CD4-positive, alpha-beta memory T cell (primary cell): Measurements from ENCODE around the gene SHANK3. TPM values are rescaled to one million over a fixed set of nuclear protein-coding genes. Genes with fewer than 3 reads are reported as not detected.

Experiments used
- CTCF ChIA-PET: fragments of 350-600 bp; sonication (Branson Sonifier 250); formaldehyde crosslinking; loops from one replicate; lab custom pipeline; 2021; ENCODE audit warnings: inconsistent platforms; ENCODE audit not compliant: partially characterized antibody; lab: Charles Lee
- POLR2A ChIA-PET: fragments of 350-600 bp; sonication (Branson Sonifier 250); formaldehyde crosslinking; loops from one replicate; lab custom pipeline; 2021; ENCODE audit not compliant: partially characterized antibody; lab: Charles Lee
- DNase-seq, 5 donors: peaks; one replicate each; pipeline versions ENCODE4 v3.0.0 to v3.0.0-alpha.2; 2020 to 2022; ENCODE audit warnings: mixed read lengths in 1 of 5
- H3K27ac ChIP-seq: one replicate; pipeline ENCODE4 v1.7.0; 2013; ENCODE audit warnings: low read depth, low read length
- H3K27me3 ChIP-seq: 2 replicates; pipeline ENCODE4 v1.7.0; 2013; ENCODE audit warnings: mild to moderate bottlenecking, low read length, moderate library complexity; ENCODE audit not compliant: insufficient read depth
- H3K36me3 ChIP-seq: 2 replicates; pipeline ENCODE4 v1.7.0; 2013; ENCODE audit warnings: mild to moderate bottlenecking, low read length, moderate library complexity; ENCODE audit not compliant: insufficient read depth
- H3K4me1 ChIP-seq: 2 replicates; pipeline ENCODE4 v1.7.0; 2013; ENCODE audit warnings: mild to moderate bottlenecking, low read length, moderate library complexity; ENCODE audit not compliant: insufficient read depth
- H3K4me3 ChIP-seq, 2 donors: one replicate each; pipeline ENCODE4 v1.7.0; 2013; ENCODE audit warnings: low read length in 2 of 2, mild to moderate bottlenecking in 1 of 2
- H3K9me3 ChIP-seq, 2 donors: one replicate each; pipeline ENCODE4 v1.7.0; 2013; ENCODE audit warnings: low read length in 2 of 2, control low read depth in 1 of 2; ENCODE audit not compliant: control insufficient read depth in 1 of 2
- H3K27ac Mint-ChIP-seq, 7 donors: one replicate each; pipeline ENCODE4 v1.8.0; 2020 to 2021; ENCODE audit warnings: mixed read lengths in 7 of 7, mild to moderate bottlenecking in 6 of 7, inconsistent platforms in 3 of 7, moderate library complexity in 3 of 7
- H3K27me3 Mint-ChIP-seq, 2 donors: one replicate each; pipeline ENCODE4 v1.8.0; 2020 to 2021; ENCODE audit warnings: mixed read lengths in 2 of 2
- H3K36me3 Mint-ChIP-seq, 2 donors: one replicate each; pipeline ENCODE4 v1.8.0; 2020 to 2021; ENCODE audit warnings: mixed read lengths in 2 of 2, inconsistent platforms in 1 of 2, mild to moderate bottlenecking in 1 of 2
- H3K4me1 Mint-ChIP-seq, 4 donors: one replicate each; pipeline ENCODE4 v1.8.0; 2020 to 2021; ENCODE audit warnings: mixed read lengths in 4 of 4, mild to moderate bottlenecking in 1 of 4
- H3K4me3 Mint-ChIP-seq, 8 donors: one replicate each; pipeline ENCODE4 v1.8.0; 2020 to 2021; ENCODE audit warnings: mixed read lengths in 8 of 8, mild to moderate bottlenecking in 7 of 8, moderate library complexity in 6 of 8, inconsistent platforms in 3 of 8
- H3K9me3 Mint-ChIP-seq, 8 donors: one replicate each; pipeline ENCODE4 v1.8.0; 2020 to 2021; ENCODE audit warnings: mixed read lengths in 8 of 8, mild to moderate bottlenecking in 5 of 8, inconsistent platforms in 3 of 8, moderate library complexity in 1 of 8
- intact Hi-C: fragments of 100-400 bp; cut with micrococcal nuclease; formaldehyde crosslinking; loops from one replicate; pipeline ENCODE4 v1.15.1; 2023
- polyA plus RNA-seq, 2 donors: library from polyadenylated mRNA; unstranded; fragments of 300-500 nt; fragmentation: Illumina TruSeq; gene quantifications; one replicate each; pipeline ENCODE4 v1.2.3, GENCODE V29; 2021
- total RNA-seq, 2 experiments: library from RNA; stranded (reverse); gene quantifications; one replicate each; pipeline ENCODE4 v1.2.3, GENCODE V29; 2021

The SHANK3 gene
- total and polyA plus RNA-seq, 4 experiments from 2014 or later = not detected

- H3K27ac Mint-ChIP-seq = no peak overlapping the region
- ChIA-PET CTCF (no interaction called here), POLR2A (no interaction called here)
These were observed 2.1 kb upstream of the SHANK3 start for GRCh38 chr22:50670513-50670912.

GRCh38 chr22:50670914-50671538 is 1.6 kb upstream of the SHANK3 start:
- Mint-ChIP-seq H3K9me3 (no peaks in the 10 kb centered on the region), H3K4me1 (peaks cover 5 to 32% (median 13%) of the 10 kb centered on the region in 4 donors), H3K36me3 (no peaks in the 10 kb centered on the region), H3K27me3 (peaks cover 27 to 45% of the 10 kb centered on the region in 2 donors), H3K27ac (no peak overlapping the region), H3K4me3 (peak overlapping the region in 1 of 8 donors; percentile 47)
- H3K36me3 ChIP-seq = no peaks in the 10 kb centered on the region
- intact Hi-C loops = no loop called here
- DNase-seq = no peak
- H3K27ac ChIP-seq = no peak overlapping the region
- no peak overlapping the region for H3K4me3 ChIP-seq
- POLR2A ChIA-PET = no interaction called here
- no peaks in the 10 kb centered on the region for H3K9me3 ChIP-seq
- H3K27me3 ChIP-seq = peaks cover 31% of the 10 kb centered on the region
- peaks cover 17% of the 10 kb centered on the region for H3K4me1 ChIP-seq
- CTCF ChIA-PET = no interaction called here

More at GRCh38 chr22:50670513-50670912, 2.1 kb upstream of the SHANK3 start:
- Histone ChIP-seq H3K4me3 (no peak overlapping the region), H3K4me1 (peaks cover 17% of the 10 kb centered on the region), H3K27me3 (peaks cover 26% of the 10 kb centered on the region), H3K27ac (no peak overlapping the region), H3K36me3 (no peaks in the 10 kb centered on the region), H3K9me3 (no peaks in the 10 kb centered on the region)
- Mint-ChIP-seq H3K9me3 (no peaks in the 10 kb centered on the region), H3K36me3 (no peaks in the 10 kb centered on the region), H3K4me3 (peak overlapping the region in 2 of 8 donors; percentile 16 to 31), H3K27me3 (peaks cover 23 to 40% of the 10 kb centered on the region in 2 donors), H3K4me1 (peaks cover 5 to 27% (median 11%) of the 10 kb centered on the region in 4 donors)
- intact Hi-C loops = no loop called here
- no peak for DNase-seq

GRCh38 chr22:50671641-50672040 is 982 bp upstream of the SHANK3 start:
- H3K4me3 ChIP-seq = no peak overlapping the region
- H3K36me3 ChIP-seq = no peaks in the 10 kb centered on the region
- no peaks in the 10 kb centered on the region for H3K9me3 ChIP-seq
- Mint-ChIP-seq H3K9me3 (no peaks in the 10 kb centered on the region), H3K27ac (peak overlapping the region in 1 of 7 donors; percentile 50), H3K4me3 (peak overlapping the region in 2 of 8 donors; percentile 47 to 48), H3K4me1 (peaks cover 5 to 32% (median 13%) of the 10 kb centered on the region in 4 donors), H3K27me3 (peaks cover 27 to 43% of the 10 kb centered on the region in 2 donors), H3K36me3 (no peaks in the 10 kb centered on the region)
- intact Hi-C loops = no loop called here
- ChIA-PET CTCF (no interaction called here), POLR2A (no interaction called here)
- no peak for DNase-seq
- H3K27me3 ChIP-seq = peaks cover 32% of the 10 kb centered on the region
- peaks cover 17% of the 10 kb centered on the region for H3K4me1 ChIP-seq
- H3K27ac ChIP-seq = no peak overlapping the region

- peak overlapping the region in 1 of 7 donors; percentile 50 for H3K27ac Mint-ChIP-seq
- ChIA-PET CTCF (no interaction called here), POLR2A (no interaction called here)
- Histone ChIP-seq H3K27me3 (peaks cover 32% of the 10 kb centered on the region), H3K36me3 (no peaks in the 10 kb centered on the region), H3K4me3 (no peak overlapping the region), H3K27ac (no peak overlapping the region), H3K9me3 (no peaks in the 10 kb centered on the region), H3K4me1 (peaks cover 17% of the 10 kb centered on the region)
- H3K4me1 Mint-ChIP-seq = peaks cover 5 to 32% (median 13%) of the 10 kb centered on the region in 4 donors
- H3K36me3 Mint-ChIP-seq = no peaks in the 10 kb centered on the region
- H3K4me3 Mint-ChIP-seq = peak overlapping the region in 1 of 8 donors; percentile 41
- H3K27me3 Mint-ChIP-seq = peaks cover 27 to 39% of the 10 kb centered on the region in 2 donors
- no peaks in the 10 kb centered on the region for H3K9me3 Mint-ChIP-seq
- intact Hi-C loops = no loop called here
- no peak for DNase-seq
These were observed 582 bp upstream of the SHANK3 start for GRCh38 chr22:50672041-50672440.

- Mint-ChIP-seq H3K4me1 (peaks cover 5 to 32% (median 13%) of the 10 kb centered on the region in 4 donors), H3K9me3 (peaks cover 0 to 4% (median 0%) of the 10 kb centered on the region in 8 donors), H3K4me3 (peak overlapping the region; percentile 42 to 74 (median 64)), H3K27ac (peak overlapping the region in 2 of 7 donors; percentile 47 to 50), H3K27me3 (peaks cover 23 to 37% of the 10 kb centered on the region in 2 donors), H3K36me3 (no peaks in the 10 kb centered on the region)
- peaks cover 17% of the 10 kb centered on the region for H3K4me1 ChIP-seq
- peak in 3 of 5 donors; percentile 22 to 57 (median 24) for DNase-seq
- H3K27me3 ChIP-seq = peaks cover 25% of the 10 kb centered on the region
- H3K36me3 ChIP-seq = no peaks in the 10 kb centered on the region
- POLR2A ChIA-PET = interaction anchor here (1.2 to 1.3 kb wide), 2 partner anchors 45 to 53 kb away, joined by 3 to 4 read pairs; partner anchors contain the start of gene ARSA
- H3K9me3 ChIP-seq = no peaks in the 10 kb centered on the region
- H3K4me3 ChIP-seq = no peak overlapping the region
- intact Hi-C loops = no loop called here
- H3K27ac ChIP-seq = no peak overlapping the region
- CTCF ChIA-PET = interaction anchor here (1.3 kb wide), 1 partner anchor 53 kb away, joined by 3 read pairs; no protein-coding TSS in a partner anchor
These were observed 857 bp downstream of the SHANK3 start for GRCh38 chr22:50673231-50674129.

GRCh38 chr22:50674130-50674500 is 1.5 kb downstream of the SHANK3 start:
- H3K27ac ChIP-seq = no peak overlapping the region
- H3K4me3 ChIP-seq = no peak overlapping the region
- Mint-ChIP-seq H3K4me3 (peak overlapping the region in 2 of 8 donors; percentile 42), H3K27ac (no peak overlapping the region), H3K4me1 (peaks cover 5 to 32% (median 13%) of the 10 kb centered on the region in 4 donors), H3K27me3 (peaks cover 23 to 37% of the 10 kb centered on the region in 2 donors), H3K9me3 (peaks cover 0 to 4% (median 0%) of the 10 kb centered on the region in 8 donors), H3K36me3 (no peaks in the 10 kb centered on the region)
- peaks cover 25% of the 10 kb centered on the region for H3K27me3 ChIP-seq
- no peaks in the 10 kb centered on the region for H3K36me3 ChIP-seq
- ChIA-PET CTCF (no interaction called here), POLR2A (interaction anchor here (1.2 kb wide), 1 partner anchor 46 kb away, joined by 3 read pairs; the partner anchor contains the start of gene ARSA)
- intact Hi-C loops = no loop called here
- H3K9me3 ChIP-seq = no peaks in the 10 kb centered on the region
- peaks cover 17% of the 10 kb centered on the region for H3K4me1 ChIP-seq
- DNase-seq = no peak
